Ishikawa (cell line): ENCODE measurements around the gene ZNF212.

Source experiments
- CEBPB ChIP-seq: IDR thresholded peaks from 2 replicates; pipeline ENCODE4 v1.6.1; 2012
- CREB1 ChIP-seq: IDR thresholded peaks from 2 replicates; pipeline ENCODE4 v1.6.1; 2012; ENCODE audit warnings: low read depth
- EGR1 ChIP-seq: IDR thresholded peaks from 2 replicates; pipeline ENCODE4 v1.6.1; 2012
- EP300 ChIP-seq: IDR thresholded peaks from 2 replicates; pipeline ENCODE4 v1.6.1; 2012; ENCODE audit warnings: borderline replicate concordance
- FOXM1 ChIP-seq: IDR thresholded peaks from 2 replicates; pipeline ENCODE4 v1.6.1; 2012; ENCODE audit warnings: low read depth, borderline replicate concordance
- NFIC ChIP-seq: IDR thresholded peaks from 2 replicates; pipeline ENCODE4 v1.6.1; 2012
- RAD21 ChIP-seq: IDR thresholded peaks from 2 replicates; pipeline ENCODE4 v1.6.1; 2012; ENCODE audit warnings: low read depth
- TAF1 ChIP-seq: IDR thresholded peaks from 2 replicates; pipeline ENCODE4 v1.6.1; 2012; ENCODE audit warnings: low read depth, mild to moderate bottlenecking
- TCF12 ChIP-seq: IDR thresholded peaks from 2 replicates; pipeline ENCODE4 v1.6.1; 2012; ENCODE audit warnings: low read depth
- TEAD4 ChIP-seq: IDR thresholded peaks from 2 replicates; pipeline ENCODE4 v1.6.1; 2012
- USF1 ChIP-seq: IDR thresholded peaks from 2 replicates; pipeline ENCODE4 v1.6.1; 2012
- YY1 ChIP-seq: IDR thresholded peaks from 2 replicates; pipeline ENCODE4 v1.6.1; 2012; ENCODE audit warnings: low read depth
- ZBTB7A ChIP-seq: IDR thresholded peaks from 2 replicates; pipeline ENCODE4 v1.6.1; 2012; ENCODE audit warnings: low read depth
- TF ChIP-seq, protein P1 (sequence below): IDR thresholded peaks from 2 replicates; pipeline ENCODE4 v1.6.1; 2012
- TF ChIP-seq, protein P2 (sequence below): IDR thresholded peaks from 2 replicates; pipeline ENCODE4 v1.6.1; 2012; ENCODE audit warnings: low read depth, mild to moderate bottlenecking

Gene ZNF212

DNA sequence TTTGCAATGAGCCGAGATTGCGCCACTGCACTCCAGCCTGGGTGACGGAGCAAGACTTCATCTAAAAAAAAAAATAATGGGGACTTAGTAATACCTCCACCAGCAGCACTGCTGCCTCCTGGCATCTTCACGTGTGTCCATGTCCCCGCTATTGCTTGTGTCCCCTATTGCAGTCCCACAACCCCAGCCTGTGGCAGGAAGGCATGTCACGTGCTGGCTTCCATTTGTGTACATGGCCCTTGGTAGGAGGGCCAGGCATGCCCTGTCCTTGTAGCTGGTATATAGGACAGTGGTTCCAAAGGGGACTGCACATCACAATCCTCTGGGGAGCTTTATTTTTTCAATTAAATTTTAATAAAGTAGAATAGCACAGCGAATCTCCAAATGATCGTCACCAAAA, 28.3 kb downstream of the ZNF212 start:
- TF ChIP-seq EGR1 (no peak), USF1 (no peak), ZBTB7A (no peak)
- TF ChIP-seq, protein P1, sequence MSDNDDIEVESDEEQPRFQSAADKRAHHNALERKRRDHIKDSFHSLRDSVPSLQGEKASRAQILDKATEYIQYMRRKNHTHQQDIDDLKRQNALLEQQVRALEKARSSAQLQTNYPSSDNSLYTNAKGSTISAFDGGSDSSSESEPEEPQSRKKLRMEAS = no peak

- TF ChIP-seq RAD21 (no peak), NFIC (no peak), ZBTB7A (no peak), TAF1 (no peak), TEAD4 (no peak), TCF12 (no peak), FOXM1 (no peak), EP300 (no peak), CREB1 (no peak), USF1 (no peak), CEBPB (no peak), YY1 (no peak), EGR1 (no peak)
- TF ChIP-seq, protein P1 = no peak
- TF ChIP-seq, protein P2, sequence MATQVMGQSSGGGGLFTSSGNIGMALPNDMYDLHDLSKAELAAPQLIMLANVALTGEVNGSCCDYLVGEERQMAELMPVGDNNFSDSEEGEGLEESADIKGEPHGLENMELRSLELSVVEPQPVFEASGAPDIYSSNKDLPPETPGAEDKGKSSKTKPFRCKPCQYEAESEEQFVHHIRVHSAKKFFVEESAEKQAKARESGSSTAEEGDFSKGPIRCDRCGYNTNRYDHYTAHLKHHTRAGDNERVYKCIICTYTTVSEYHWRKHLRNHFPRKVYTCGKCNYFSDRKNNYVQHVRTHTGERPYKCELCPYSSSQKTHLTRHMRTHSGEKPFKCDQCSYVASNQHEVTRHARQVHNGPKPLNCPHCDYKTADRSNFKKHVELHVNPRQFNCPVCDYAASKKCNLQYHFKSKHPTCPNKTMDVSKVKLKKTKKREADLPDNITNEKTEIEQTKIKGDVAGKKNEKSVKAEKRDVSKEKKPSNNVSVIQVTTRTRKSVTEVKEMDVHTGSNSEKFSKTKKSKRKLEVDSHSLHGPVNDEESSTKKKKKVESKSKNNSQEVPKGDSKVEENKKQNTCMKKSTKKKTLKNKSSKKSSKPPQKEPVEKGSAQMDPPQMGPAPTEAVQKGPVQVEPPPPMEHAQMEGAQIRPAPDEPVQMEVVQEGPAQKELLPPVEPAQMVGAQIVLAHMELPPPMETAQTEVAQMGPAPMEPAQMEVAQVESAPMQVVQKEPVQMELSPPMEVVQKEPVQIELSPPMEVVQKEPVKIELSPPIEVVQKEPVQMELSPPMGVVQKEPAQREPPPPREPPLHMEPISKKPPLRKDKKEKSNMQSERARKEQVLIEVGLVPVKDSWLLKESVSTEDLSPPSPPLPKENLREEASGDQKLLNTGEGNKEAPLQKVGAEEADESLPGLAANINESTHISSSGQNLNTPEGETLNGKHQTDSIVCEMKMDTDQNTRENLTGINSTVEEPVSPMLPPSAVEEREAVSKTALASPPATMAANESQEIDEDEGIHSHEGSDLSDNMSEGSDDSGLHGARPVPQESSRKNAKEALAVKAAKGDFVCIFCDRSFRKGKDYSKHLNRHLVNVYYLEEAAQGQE = no peak
Measured at GRCh38 chr7:149277871-149278270, 38.4 kb downstream of the ZNF212 start.

- TF ChIP-seq FOXM1 = no peak
- TF ChIP-seq TEAD4 = no peak
- TF ChIP-seq, protein P1 = no peak
- TF ChIP-seq YY1 = no peak
- no peak for TF ChIP-seq TAF1
- TF ChIP-seq, protein P2 = no peak
- no peak for TF ChIP-seq CEBPB
- TF ChIP-seq USF1 = no peak
Measured at GRCh38 chr7:149278396-149278795, 38.9 kb downstream of the ZNF212 start.

- TF ChIP-seq TAF1 (no peak), YY1 (no peak), TCF12 (no peak), RAD21 (no peak), CREB1 (no peak), TEAD4 (no peak), EP300 (no peak), FOXM1 (no peak), USF1 (no peak), ZBTB7A (no peak), NFIC (no peak)
- TF ChIP-seq, protein P2 = no peak
Measured at GRCh38 chr7:149279111-149279743, 39.8 kb downstream of the ZNF212 start.
